HepG2 (cell line): ENCODE measurements around the gene ACOT6. TPM values are rescaled to one million over a fixed set of nuclear protein-coding genes. Genes with fewer than 3 reads are reported as not detected.
"Not testable (repeated sequence)": the region's sequence is repeated elsewhere in the genome, so short reads cannot be mapped to it uniquely, and the experiment has no call there.

ENCODE experiments used
- ATAC-seq: fragments of 200-7000 bp; cut with Tn5 transposase; 3 replicates; pipeline ENCODE4 v1.9.1; 2020; ENCODE audit warnings: mild to moderate bottlenecking, moderate library complexity
- BruUV-seq: library from RNA; stranded (reverse); fragments of 400-500 nt; replicated peaks from 2 replicates; lab custom pipeline; 2021; lab: Mats Ljungman, UMichigan
- CTCF ChIA-PET: fragments of 300-600 bp; formaldehyde crosslinking; extraction: SDS; loops from one replicate; lab custom pipeline; 2021; ENCODE audit warnings: low total read pairs, inconsistent platforms, low intra/inter-chr PET ratio; lab: Yijun Ruan, JAX
- POLR2A ChIA-PET: fragments of 350-600 bp; sonication (Branson Sonifier 250); formaldehyde crosslinking; loops from one replicate; lab custom pipeline; 2020; ENCODE audit warnings: antibody characterized with exemption, inconsistent platforms; lab: Yijun Ruan, JAX
- DNase-seq: peaks from one replicate; pipeline ENCODE4 v3.0.0-alpha.2; 2015; ENCODE audit warnings: low spot score
- FAIRE-seq: peaks from 3 replicates; lab custom pipeline; 2011; peaks lifted over from hg19 to GRCh38; lab: Jason Lieb, UNC
- H2AFZ ChIP-seq: one replicate; pipeline ENCODE4 v1.6.1; 2011; ENCODE audit warnings: low read length, inconsistent platforms
- H3K27ac ChIP-seq: fragments of 300-600 bp; 3 replicates; pipeline ENCODE4 v1.8.0; 2011; ENCODE audit warnings: mixed run types, mild to moderate bottlenecking, mixed read lengths, low read length, inconsistent platforms; ENCODE audit not compliant: insufficient read depth; ENCODE audit errors: extremely low read length
- H3K27me3 ChIP-seq, 2 experiments: fragments of 200-600 bp in 1 of 2; 2 replicates in 1 of 2; 3 replicates in 1 of 2; pipeline versions ENCODE4 v1.6.0 to v1.8.0; 2011; ENCODE audit warnings: low read length in 2 of 2, mild to moderate bottlenecking in 2 of 2, moderate library complexity in 2 of 2, inconsistent platforms in 1 of 2; ENCODE audit not compliant: insufficient read depth in 2 of 2, control insufficient read depth in 1 of 2
- H3K36me3 ChIP-seq, 2 experiments: fragments of 200-600 bp in 1 of 2; replicated peaks in 1 of 2; 2 replicates in 1 of 2; 3 replicates in 1 of 2; pipeline versions ENCODE4 v1.5.1 to v1.8.0; 2011; ENCODE audit warnings: low read length in 2 of 2, inconsistent platforms in 1 of 2; ENCODE audit not compliant: insufficient read depth in 2 of 2, control insufficient read depth in 1 of 2
- H3K4me1 ChIP-seq: 2 replicates; pipeline ENCODE4 v1.5.1; 2012; ENCODE audit warnings: low read length, inconsistent platforms; ENCODE audit not compliant: insufficient read depth
- H3K4me2 ChIP-seq: 2 replicates; pipeline ENCODE4 v1.6.0; 2011; ENCODE audit warnings: low read depth, low read length, inconsistent platforms
- H3K4me3 ChIP-seq, 3 experiments: fragments of 200-600 bp in 1 of 3; sonication (generic), shearing (Covaris generic) in 1 of 3; replicated peaks in 1 of 3; 2 replicates each; pipeline ENCODE4 v1.5.1; 2011 to 2016; ENCODE audit warnings: low read length in 3 of 3, inconsistent platforms in 2 of 3, low read depth in 2 of 3, mild to moderate bottlenecking in 2 of 3, control low read depth in 1 of 3, mixed read lengths in 1 of 3; ENCODE audit not compliant: insufficient read depth in 1 of 3
- H3K79me2 ChIP-seq: one replicate; pipeline ENCODE4 v1.6.1; 2011; ENCODE audit warnings: low read length, inconsistent platforms; ENCODE audit not compliant: insufficient read depth
- H3K9ac ChIP-seq: 2 replicates; pipeline ENCODE4 v1.6.0; 2011; ENCODE audit warnings: mild to moderate bottlenecking, low read depth, low read length, inconsistent platforms; ENCODE audit not compliant: insufficient read depth
- H3K9me3 ChIP-seq: 2 replicates; pipeline ENCODE4 v1.5.1; 2012; ENCODE audit warnings: mild to moderate bottlenecking, low read length
- H4K20me1 ChIP-seq: 2 replicates; pipeline ENCODE4 v1.6.0; 2011; ENCODE audit warnings: inconsistent platforms, mild to moderate bottlenecking, low read length, moderate library complexity; ENCODE audit not compliant: insufficient read depth
- MAFK ChIP-seq, 2 experiments: IDR thresholded peaks in 1 of 2; conservative IDR thresholded peaks in 1 of 2; 2 replicates each; pipeline ENCODE4 v1.6.1; 2011; ENCODE audit warnings: improper control_type of control experiment in 2 of 2, low read length in 2 of 2
- NFYB ChIP-seq: sonication (generic); formaldehyde crosslinking; IDR thresholded peaks from 2 replicates; pipeline ENCODE4 v1.4.0; 2020; ENCODE audit warnings: missing genetic modification reagents
- NFYC ChIP-seq: IDR thresholded peaks from 2 replicates; pipeline ENCODE4 v1.6.1; 2016; ENCODE audit warnings: missing genetic modification reagents, missing compliant biosample characterization
- SRF ChIP-seq: IDR thresholded peaks from 2 replicates; pipeline ENCODE4 v1.6.1; 2011; ENCODE audit warnings: mild to moderate bottlenecking, low read depth, low read length, moderate library complexity
- STAG1 ChIP-seq: sonication (generic); formaldehyde crosslinking; IDR thresholded peaks from 2 replicates; pipeline ENCODE4 v1.4.0; 2020; ENCODE audit warnings: missing genetic modification reagents
- ZC3H13 ChIP-seq: sonication (generic); formaldehyde crosslinking; IDR thresholded peaks from 2 replicates; pipeline ENCODE4 v1.8.1; 2023; ENCODE audit warnings: mild to moderate bottlenecking, missing genetic modification reagents, moderate library complexity
- ZNF121 ChIP-seq: sonication (generic); formaldehyde crosslinking; IDR thresholded peaks from 2 replicates; pipeline ENCODE4 v1.5.0; 2020; ENCODE audit warnings: mild to moderate bottlenecking, missing genetic modification reagents
- ZNF709 ChIP-seq: sonication (generic); formaldehyde crosslinking; IDR thresholded peaks from 2 replicates; pipeline ENCODE4 v1.5.0; 2020; ENCODE audit warnings: mild to moderate bottlenecking, missing genetic modification reagents
- WGBS: methylation state at CpG from one replicate; pipeline ENCODE4 v1.1.6; 2017; ENCODE audit warnings: low lambda C conversion rate; 5-methylcytosine and 5-hydroxymethylcytosine counted together
- in situ Hi-C: cut with HindIII; loops from 2 replicates; pipeline ENCODE4 v1.10.0; 2017; ENCODE audit warnings: low pct_unique_long_range_greater_than_20kb; ENCODE audit not compliant: extremely low pct_ligation_motif_present
- intact Hi-C: fragments of 100-400 bp; cut with micrococcal nuclease; formaldehyde crosslinking; loops from one replicate; pipeline ENCODE4 v1.10.0; 2022; ENCODE audit not compliant: unreplicated experiment
- polyA plus RNA-seq, 8 experiments: library from polyadenylated mRNA; depleted of rRNA in 3 of 8; stranded (reverse) in 7 of 8; unstranded in 1 of 8; fragments of >200 nt; fragmentation: Illumina TruSeq in 4 of 8; extraction: Trizol in 4 of 8; gene quantifications; 2 replicates each; pipeline versions ENCODE4 v1.2.1 to v1.2.3, GENCODE V29; 2011 to 2016; ENCODE audit warnings: low read depth in 4 of 8, missing spikeins in 1 of 8, mixed read lengths in 1 of 8; ENCODE audit not compliant: insufficient read depth in 1 of 8
- total RNA-seq, 5 experiments: library from RNA; depleted of rRNA; stranded (reverse); fragments of >200 nt; fragmentation: Illumina TruSeq; extraction: Trizol; gene quantifications; 2 replicates each; pipeline ENCODE4 v1.2.3, GENCODE V29; 2016; ENCODE audit warnings: low read depth in 1 of 5
- TF ChIP-seq, protein P1 (sequence below): sonication (generic); formaldehyde crosslinking; IDR thresholded peaks from 2 replicates; pipeline ENCODE4 v1.5.0; 2020; ENCODE audit warnings: mild to moderate bottlenecking, missing genetic modification reagents, borderline replicate concordance

ACOT6 gene
- total and polyA plus RNA-seq, 2 of the 13 experiments (the other 11 are each of a cell fraction or from before 2014, with no cell fraction given): 0.15 to 0.27 TPM

DNA sequence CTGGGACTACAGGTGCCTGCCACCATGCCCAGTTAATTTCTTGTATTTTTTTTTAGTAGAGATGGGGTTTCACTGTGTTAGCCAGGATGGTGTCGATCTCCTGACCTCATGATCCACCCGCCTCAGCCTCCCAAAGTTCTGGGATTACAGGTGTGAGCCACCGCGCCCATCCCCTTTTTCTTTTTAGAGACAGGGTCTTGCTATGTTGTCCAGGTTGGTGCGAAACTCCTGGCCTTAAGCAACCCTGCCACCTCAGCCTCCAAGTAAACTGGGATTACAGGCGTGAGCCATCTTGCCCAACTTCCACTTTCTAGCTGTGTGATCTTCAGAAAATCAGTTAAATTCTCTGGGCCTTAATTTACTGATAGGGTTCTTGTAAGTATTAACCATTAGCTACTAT is 45.4 kb upstream of the ACOT6 start:
- BruUV-seq, H3K27ac ChIP-seq, CTCF ChIA-PET, FAIRE-seq: not testable (repeated sequence)
- intact Hi-C loops: loop anchor here (10.0 kb wide), 1 partner anchor 52 kb away; no protein-coding TSS in a partner anchor
- POLR2A ChIA-PET: interaction anchor here (1.3 to 6.4 kb wide), 3 partner anchors 29 to 319 kb away, joined by 3 to 108 read pairs (median 28); partner anchors contain the start of genes ACOT1, ACOT6 and ZNF410
- 0 out of 2 replicates have a peak, but pooled peaks have one; percentile 5 for TF ChIP-seq ZC3H13 (CRISPR knock-in tag)
- peak; percentile 90 for TF ChIP-seq ZNF121 (CRISPR knock-in tag)
- TF ChIP-seq, all 625 proteins: peak for 2; not testable (repeated sequence) for 623
- DNase-seq, H2AFZ ChIP-seq, H3K9me3 ChIP-seq, H3K4me3 ChIP-seq, in situ Hi-C loops, ATAC-seq, H3K9ac ChIP-seq, H3K27me3 ChIP-seq, H4K20me1 ChIP-seq, H3K36me3 ChIP-seq: not testable (repeated sequence)
- peaks cover 25% of the 10 kb centered on the region for H3K79me2 ChIP-seq
- 96% methylated on average over 6 of the region's 6 CpGs for WGBS
- peak overlapping the region; percentile 86 for H3K4me2 ChIP-seq
- H3K4me1 ChIP-seq: peaks cover 31% of the 10 kb centered on the region

DNA sequence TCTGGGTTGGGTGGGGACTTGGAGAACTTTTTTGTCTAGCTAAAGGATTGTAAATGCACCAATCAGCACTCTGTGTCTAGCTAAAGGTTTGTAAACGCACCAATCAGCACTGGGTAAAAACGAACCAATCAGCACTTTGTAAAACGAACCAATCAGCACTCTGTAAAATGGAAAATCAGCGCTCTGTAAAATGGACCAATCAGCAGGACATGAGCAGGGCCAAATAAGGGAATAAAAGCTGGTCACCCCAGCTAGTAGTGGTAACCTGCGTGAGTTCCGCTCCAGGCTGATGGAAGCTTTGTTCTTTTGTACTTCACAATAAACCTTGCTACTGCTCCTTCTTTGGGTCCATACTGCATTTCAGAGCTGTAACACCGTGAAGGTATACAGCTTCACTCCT is 45.0 kb upstream of the ACOT6 start:
- FAIRE-seq: no peak
- Histone ChIP-seq H3K79me2 (peaks cover 27% of the 10 kb centered on the region), H3K27ac (peak overlapping the region; percentile 97), H3K36me3 (no peaks in the 10 kb centered on the region), H3K9ac (peak overlapping the region; percentile 92), H3K4me3 (peak overlapping the region; percentile 63 to 76 (median 74); a peak in 5 of 6 replicates), H3K4me1 (peaks cover 31% of the 10 kb centered on the region), H2AFZ (no peak overlapping the region), H4K20me1 (0 out of 2 replicates have a peak, but pooled peaks cover 3% of the 10 kb centered on the region), H3K27me3 (no peaks in the 10 kb centered on the region), H3K4me2 (peak overlapping the region; percentile 86), H3K9me3 (no peaks in the 10 kb centered on the region)
- no TSS peak for BruUV-seq
- ChIA-PET CTCF (no interaction called here), POLR2A (interaction anchor here (1.3 to 6.4 kb wide), 3 partner anchors 30 to 319 kb away, joined by 3 to 108 read pairs (median 28); partner anchors contain the start of genes ACOT1, ACOT6 and ZNF410)
- in situ Hi-C loops (no loop called here), intact Hi-C loops (loop anchor here (10.0 kb wide), 1 partner anchor 53 kb away; no protein-coding TSS in a partner anchor)
- 81% methylated on average over 7 of the region's 7 CpGs for WGBS
- DNase-seq: peak; percentile 7
- ATAC-seq: no peak
- no peak for TF ChIP-seq ZNF709 (CRISPR knock-in tag)
- peak; percentile 82; the same call in 1 of the 2 replicates for TF ChIP-seq SRF
- 0 out of 4 replicates have a peak, but pooled peaks of 1 of the 2 experiments have one; percentile 9 for TF ChIP-seq MAFK (conservative IDR thresholded peaks at IDR 0.05 in 1 of 2, IDR thresholded peaks at IDR 0.05 in 1 of 2; ENCODE audit: low read length in 2 of 2)
- TF ChIP-seq, protein P1, sequence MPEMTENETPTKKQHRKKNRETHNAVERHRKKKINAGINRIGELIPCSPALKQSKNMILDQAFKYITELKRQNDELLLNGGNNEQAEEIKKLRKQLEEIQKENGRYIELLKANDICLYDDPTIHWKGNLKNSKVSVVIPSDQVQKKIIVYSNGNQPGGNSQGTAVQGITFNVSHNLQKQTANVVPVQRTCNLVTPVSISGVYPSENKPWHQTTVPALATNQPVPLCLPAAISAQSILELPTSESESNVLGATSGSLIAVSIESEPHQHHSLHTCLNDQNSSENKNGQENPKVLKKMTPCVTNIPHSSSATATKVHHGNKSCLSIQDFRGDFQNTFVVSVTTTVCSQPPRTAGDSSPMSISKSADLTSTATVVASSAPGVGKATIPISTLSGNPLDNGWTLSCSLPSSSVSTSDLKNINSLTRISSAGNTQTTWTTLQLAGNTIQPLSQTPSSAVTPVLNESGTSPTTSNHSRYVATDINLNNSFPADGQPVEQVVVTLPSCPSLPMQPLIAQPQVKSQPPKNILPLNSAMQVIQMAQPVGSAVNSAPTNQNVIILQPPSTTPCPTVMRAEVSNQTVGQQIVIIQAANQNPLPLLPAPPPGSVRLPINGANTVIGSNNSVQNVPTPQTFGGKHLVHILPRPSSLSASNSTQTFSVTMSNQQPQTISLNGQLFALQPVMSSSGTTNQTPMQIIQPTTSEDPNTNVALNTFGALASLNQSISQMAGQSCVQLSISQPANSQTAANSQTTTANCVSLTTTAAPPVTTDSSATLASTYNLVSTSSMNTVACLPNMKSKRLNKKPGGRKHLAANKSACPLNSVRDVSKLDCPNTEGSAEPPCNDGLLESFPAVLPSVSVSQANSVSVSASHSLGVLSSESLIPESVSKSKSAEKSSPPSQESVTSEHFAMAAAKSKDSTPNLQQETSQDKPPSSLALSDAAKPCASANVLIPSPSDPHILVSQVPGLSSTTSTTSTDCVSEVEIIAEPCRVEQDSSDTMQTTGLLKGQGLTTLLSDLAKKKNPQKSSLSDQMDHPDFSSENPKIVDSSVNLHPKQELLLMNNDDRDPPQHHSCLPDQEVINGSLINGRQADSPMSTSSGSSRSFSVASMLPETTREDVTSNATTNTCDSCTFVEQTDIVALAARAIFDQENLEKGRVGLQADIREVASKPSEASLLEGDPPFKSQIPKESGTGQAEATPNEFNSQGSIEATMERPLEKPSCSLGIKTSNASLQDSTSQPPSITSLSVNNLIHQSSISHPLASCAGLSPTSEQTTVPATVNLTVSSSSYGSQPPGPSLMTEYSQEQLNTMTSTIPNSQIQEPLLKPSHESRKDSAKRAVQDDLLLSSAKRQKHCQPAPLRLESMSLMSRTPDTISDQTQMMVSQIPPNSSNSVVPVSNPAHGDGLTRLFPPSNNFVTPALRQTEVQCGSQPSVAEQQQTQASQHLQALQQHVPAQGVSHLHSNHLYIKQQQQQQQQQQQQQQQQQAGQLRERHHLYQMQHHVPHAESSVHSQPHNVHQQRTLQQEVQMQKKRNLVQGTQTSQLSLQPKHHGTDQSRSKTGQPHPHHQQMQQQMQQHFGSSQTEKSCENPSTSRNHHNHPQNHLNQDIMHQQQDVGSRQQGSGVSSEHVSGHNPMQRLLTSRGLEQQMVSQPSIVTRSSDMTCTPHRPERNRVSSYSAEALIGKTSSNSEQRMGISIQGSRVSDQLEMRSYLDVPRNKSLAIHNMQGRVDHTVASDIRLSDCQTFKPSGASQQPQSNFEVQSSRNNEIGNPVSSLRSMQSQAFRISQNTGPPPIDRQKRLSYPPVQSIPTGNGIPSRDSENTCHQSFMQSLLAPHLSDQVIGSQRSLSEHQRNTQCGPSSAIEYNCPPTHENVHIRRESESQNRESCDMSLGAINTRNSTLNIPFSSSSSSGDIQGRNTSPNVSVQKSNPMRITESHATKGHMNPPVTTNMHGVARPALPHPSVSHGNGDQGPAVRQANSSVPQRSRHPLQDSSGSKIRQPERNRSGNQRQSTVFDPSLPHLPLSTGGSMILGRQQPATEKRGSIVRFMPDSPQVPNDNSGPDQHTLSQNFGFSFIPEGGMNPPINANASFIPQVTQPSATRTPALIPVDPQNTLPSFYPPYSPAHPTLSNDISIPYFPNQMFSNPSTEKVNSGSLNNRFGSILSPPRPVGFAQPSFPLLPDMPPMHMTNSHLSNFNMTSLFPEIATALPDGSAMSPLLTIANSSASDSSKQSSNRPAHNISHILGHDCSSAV (CRISPR knock-in tag): no peak
- TF ChIP-seq STAG1 (CRISPR knock-in tag): no peak
- TF ChIP-seq NFYB (CRISPR knock-in tag): peak; percentile 45
- TF ChIP-seq NFYC (CRISPR knock-in tag): 0 out of 2 replicates have a peak, but pooled peaks have one; percentile 30
